Adipose tissue (tissue), 3 donors: ENCODE data around the gene ATP5ME. TPM values are rescaled to one million over a fixed set of nuclear protein-coding genes. Genes with fewer than 3 reads are reported as not detected.
"Not testable (repeated sequence)": the region's sequence is repeated elsewhere in the genome, so short reads cannot be mapped to it uniquely, and the experiment has no call there.

Experiments
- H3K27ac ChIP-seq: one replicate; pipeline ENCODE4 v1.5.1; 2013; ENCODE audit warnings: low read depth, low read length
- WGBS, 3 donors: extraction: QIAGEN DNeasy Blood & Tissue Kit; methylation state at CpG; one replicate each; pipeline ENCODE4 v1.1.7; 2013; 5-methylcytosine and 5-hydroxymethylcytosine counted together
- polyA plus RNA-seq, 3 donors: library from polyadenylated mRNA; stranded (reverse); fragments of 200-250 nt; gene quantifications; one replicate each; pipeline ENCODE4 v1.2.3, GENCODE V29; 2013
- donor health status: healthy with polysubstance abuse.
- donor health status: Bipolar disorder and iron deficiency.
- donor health status: healthy.

The ATP5ME gene
- polyA plus RNA-seq, 3 donors = 262 to 586 (median 547) TPM

- WGBS, 3 donors = 34 to 38% (median 34%) methylated on average over 40 to 49 of the region's 49 CpGs
- no peak overlapping the region for H3K27ac ChIP-seq
Observed at GRCh38 chr4:650951-651883, 22.9 kb downstream of the ATP5ME start.

- no peak overlapping the region for H3K27ac ChIP-seq
- 75 to 82% (median 79%) methylated on average over 18 of the region's 18 CpGs for WGBS, 3 donors
Observed at GRCh38 chr4:650461-650860, 23.6 kb downstream of the ATP5ME start.

GRCh38 chr4:649751-650310 is 24.2 kb downstream of the ATP5ME start:
- 89 to 91% (median 90%) methylated on average over 13 of the region's 13 CpGs for WGBS, 3 donors
- H3K27ac ChIP-seq = no peak overlapping the region

- WGBS, 3 donors = 90 to 97% (median 91%) methylated on average over 7 of the region's 7 CpGs
- H3K27ac ChIP-seq = no peak overlapping the region
Observed at GRCh38 chr4:649293-649625, 24.8 kb downstream of the ATP5ME start.

GRCh38 chr4:648579-649292 is 25.3 kb downstream of the ATP5ME start:
- 68 to 72% (median 71%) methylated on average over 27 to 28 of the region's 28 CpGs for WGBS, 3 donors
- no peak overlapping the region for H3K27ac ChIP-seq

- WGBS, 3 donors = 55 to 72% (median 64%) methylated on average over 13 of the region's 13 CpGs
Observed at GRCh38 chr4:647481-647880, 26.6 kb downstream of the ATP5ME start.

GRCh38 chr4:646460-646859 is 27.6 kb downstream of the ATP5ME start:
- 66 to 82% (median 69%) methylated on average over 32 of the region's 32 CpGs for WGBS, 3 donors
- no peak overlapping the region for H3K27ac ChIP-seq

More at GRCh38 chr4:647481-647880, 26.6 kb downstream of the ATP5ME start:
- no peak overlapping the region for H3K27ac ChIP-seq

GRCh38 chr4:642366-642765 is 31.7 kb downstream of the ATP5ME start:
- 80 to 89% (median 85%) methylated on average over 6 of the region's 6 CpGs for WGBS, 3 donors
- H3K27ac ChIP-seq = not testable (repeated sequence)

- WGBS, 3 donors = 63 to 72% (median 68%) methylated on average over 32 of the region's 32 CpGs
- H3K27ac ChIP-seq = no peak overlapping the region
Observed at GRCh38 chr4:637536-638280, 36.4 kb downstream of the ATP5ME start.

GRCh38 chr4:636628-637159 is 37.4 kb downstream of the ATP5ME start:
- 50 to 75% (median 68%) methylated on average over 13 of the region's 13 CpGs for WGBS, 3 donors
- no peak overlapping the region for H3K27ac ChIP-seq

GRCh38 chr4:635851-636627 is 38.0 kb downstream of the ATP5ME start:
- no peak overlapping the region for H3K27ac ChIP-seq
- WGBS, 3 donors = 67 to 89% (median 87%) methylated on average over 22 of the region's 22 CpGs

- H3K27ac ChIP-seq = not testable (repeated sequence)
- 87 to 94% (median 94%) methylated on average over 42 to 46 of the region's 46 CpGs for WGBS, 3 donors
Observed at GRCh38 chr4:635066-635835, 38.8 kb downstream of the ATP5ME start.

- H3K27ac ChIP-seq = no peak overlapping the region
- 73 to 80% (median 79%) methylated on average over 21 to 23 of the region's 23 CpGs for WGBS, 3 donors
Observed at GRCh38 chr4:634599-634985, 39.5 kb downstream of the ATP5ME start.

- H3K27ac ChIP-seq = no peak overlapping the region
- WGBS, 3 donors = 51 to 83% (median 72%) methylated on average over 12 to 15 of the region's 15 CpGs
Observed at GRCh38 chr4:633976-634598, 40.0 kb downstream of the ATP5ME start.

- 50 to 57% (median 55%) methylated on average over 9 of the region's 9 CpGs for WGBS, 3 donors
- no peak overlapping the region for H3K27ac ChIP-seq
Observed at GRCh38 chr4:633406-633805, 40.7 kb downstream of the ATP5ME start.

- no peak overlapping the region for H3K27ac ChIP-seq
- WGBS, 3 donors = 83 to 95% (median 86%) methylated on average over 6 of the region's 6 CpGs
Observed at GRCh38 chr4:632926-633325, 41.1 kb downstream of the ATP5ME start.
